ENCODE data around the gene KREMEN2. TPM values are rescaled to one million over a fixed set of nuclear protein-coding genes. Genes with fewer than 3 reads are reported as not detected.

Gene KREMEN2
- total and polyA plus RNA-seq, 9 of the 15 experiments (the other 6 are each of a cell fraction or from before 2014, with no cell fraction given): 0.04 to 7.7 (median 1.5) TPM; not detected in 1

DNA sequence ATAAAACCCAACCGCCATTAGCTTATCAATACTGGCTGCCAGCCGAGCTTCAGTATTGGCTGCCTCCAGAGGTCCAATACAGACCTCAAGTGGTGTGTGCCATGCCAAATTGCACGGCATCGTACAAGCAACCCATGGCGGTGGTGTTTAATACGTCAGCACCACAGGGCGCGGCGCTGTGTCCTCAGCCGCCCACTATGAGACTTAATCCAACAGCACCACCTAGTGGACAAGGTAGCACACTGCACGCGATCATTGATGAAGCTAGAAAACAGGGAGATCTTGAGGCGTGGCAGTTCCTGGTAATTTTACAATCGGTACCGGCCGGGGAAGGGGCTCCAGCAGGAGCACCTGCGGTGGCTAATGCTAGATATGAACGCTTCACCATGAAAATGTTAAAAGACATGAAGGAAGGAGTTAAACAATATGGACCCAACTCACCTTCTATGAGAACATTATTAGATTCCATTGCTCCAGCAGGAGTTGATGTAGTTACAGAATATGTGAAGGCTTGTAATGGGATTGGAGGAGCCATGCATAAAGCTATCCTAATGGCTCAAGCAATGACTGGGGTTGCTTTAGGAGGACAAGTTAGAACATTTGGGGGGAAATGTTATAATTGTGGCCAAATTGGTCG, 36.9 kb upstream of the KREMEN2 start (continued):
- TF ChIP-seq, protein P1, sequence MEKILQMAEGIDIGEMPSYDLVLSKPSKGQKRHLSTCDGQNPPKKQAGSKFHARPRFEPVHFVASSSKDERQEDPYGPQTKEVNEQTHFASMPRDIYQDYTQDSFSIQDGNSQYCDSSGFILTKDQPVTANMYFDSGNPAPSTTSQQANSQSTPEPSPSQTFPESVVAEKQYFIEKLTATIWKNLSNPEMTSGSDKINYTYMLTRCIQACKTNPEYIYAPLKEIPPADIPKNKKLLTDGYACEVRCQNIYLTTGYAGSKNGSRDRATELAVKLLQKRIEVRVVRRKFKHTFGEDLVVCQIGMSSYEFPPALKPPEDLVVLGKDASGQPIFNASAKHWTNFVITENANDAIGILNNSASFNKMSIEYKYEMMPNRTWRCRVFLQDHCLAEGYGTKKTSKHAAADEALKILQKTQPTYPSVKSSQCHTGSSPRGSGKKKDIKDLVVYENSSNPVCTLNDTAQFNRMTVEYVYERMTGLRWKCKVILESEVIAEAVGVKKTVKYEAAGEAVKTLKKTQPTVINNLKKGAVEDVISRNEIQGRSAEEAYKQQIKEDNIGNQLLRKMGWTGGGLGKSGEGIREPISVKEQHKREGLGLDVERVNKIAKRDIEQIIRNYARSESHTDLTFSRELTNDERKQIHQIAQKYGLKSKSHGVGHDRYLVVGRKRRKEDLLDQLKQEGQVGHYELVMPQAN (IDR thresholded peaks at IDR 0.05; ENCODE audit: borderline replicate concordance): no peak
- no peak; the same call in 1 of the 2 replicates for TF ChIP-seq ETV5 (CRISPR knock-in tag; IDR thresholded peaks at IDR 0.05; ENCODE audit: low read depth)
- TF ChIP-seq ZNF76 (CRISPR knock-in tag; IDR thresholded peaks at IDR 0.05; ENCODE audit: borderline replicate concordance): no peak
- no peak for TF ChIP-seq CBX5 (IDR thresholded peaks at IDR 0.05; ENCODE audit: borderline replicate concordance, low read depth)
- TF ChIP-seq, protein P2, sequence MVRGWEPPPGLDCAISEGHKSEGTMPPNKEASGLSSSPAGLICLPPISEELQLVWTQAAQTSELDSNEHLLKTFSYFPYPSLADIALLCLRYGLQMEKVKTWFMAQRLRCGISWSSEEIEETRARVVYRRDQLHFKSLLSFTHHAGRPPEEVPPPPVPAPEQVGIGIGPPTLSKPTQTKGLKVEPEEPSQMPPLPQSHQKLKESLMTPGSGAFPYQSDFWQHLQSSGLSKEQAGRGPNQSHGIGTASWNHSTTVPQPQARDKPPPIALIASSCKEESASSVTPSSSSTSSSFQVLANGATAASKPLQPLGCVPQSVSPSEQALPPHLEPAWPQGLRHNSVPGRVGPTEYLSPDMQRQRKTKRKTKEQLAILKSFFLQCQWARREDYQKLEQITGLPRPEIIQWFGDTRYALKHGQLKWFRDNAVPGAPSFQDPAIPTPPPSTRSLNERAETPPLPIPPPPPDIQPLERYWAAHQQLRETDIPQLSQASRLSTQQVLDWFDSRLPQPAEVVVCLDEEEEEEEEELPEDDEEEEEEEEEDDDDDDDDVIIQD (CRISPR knock-in tag; IDR thresholded peaks at IDR 0.05): no peak
- TF ChIP-seq, protein P3, sequence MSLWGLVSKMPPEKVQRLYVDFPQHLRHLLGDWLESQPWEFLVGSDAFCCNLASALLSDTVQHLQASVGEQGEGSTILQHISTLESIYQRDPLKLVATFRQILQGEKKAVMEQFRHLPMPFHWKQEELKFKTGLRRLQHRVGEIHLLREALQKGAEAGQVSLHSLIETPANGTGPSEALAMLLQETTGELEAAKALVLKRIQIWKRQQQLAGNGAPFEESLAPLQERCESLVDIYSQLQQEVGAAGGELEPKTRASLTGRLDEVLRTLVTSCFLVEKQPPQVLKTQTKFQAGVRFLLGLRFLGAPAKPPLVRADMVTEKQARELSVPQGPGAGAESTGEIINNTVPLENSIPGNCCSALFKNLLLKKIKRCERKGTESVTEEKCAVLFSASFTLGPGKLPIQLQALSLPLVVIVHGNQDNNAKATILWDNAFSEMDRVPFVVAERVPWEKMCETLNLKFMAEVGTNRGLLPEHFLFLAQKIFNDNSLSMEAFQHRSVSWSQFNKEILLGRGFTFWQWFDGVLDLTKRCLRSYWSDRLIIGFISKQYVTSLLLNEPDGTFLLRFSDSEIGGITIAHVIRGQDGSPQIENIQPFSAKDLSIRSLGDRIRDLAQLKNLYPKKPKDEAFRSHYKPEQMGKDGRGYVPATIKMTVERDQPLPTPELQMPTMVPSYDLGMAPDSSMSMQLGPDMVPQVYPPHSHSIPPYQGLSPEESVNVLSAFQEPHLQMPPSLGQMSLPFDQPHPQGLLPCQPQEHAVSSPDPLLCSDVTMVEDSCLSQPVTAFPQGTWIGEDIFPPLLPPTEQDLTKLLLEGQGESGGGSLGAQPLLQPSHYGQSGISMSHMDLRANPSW (CRISPR knock-in tag; IDR thresholded peaks at IDR 0.05): no peak
- TF ChIP-seq ZNF586 (CRISPR knock-in tag; conservative IDR thresholded peaks at IDR 0.05): no peak
- TF ChIP-seq, protein P4, sequence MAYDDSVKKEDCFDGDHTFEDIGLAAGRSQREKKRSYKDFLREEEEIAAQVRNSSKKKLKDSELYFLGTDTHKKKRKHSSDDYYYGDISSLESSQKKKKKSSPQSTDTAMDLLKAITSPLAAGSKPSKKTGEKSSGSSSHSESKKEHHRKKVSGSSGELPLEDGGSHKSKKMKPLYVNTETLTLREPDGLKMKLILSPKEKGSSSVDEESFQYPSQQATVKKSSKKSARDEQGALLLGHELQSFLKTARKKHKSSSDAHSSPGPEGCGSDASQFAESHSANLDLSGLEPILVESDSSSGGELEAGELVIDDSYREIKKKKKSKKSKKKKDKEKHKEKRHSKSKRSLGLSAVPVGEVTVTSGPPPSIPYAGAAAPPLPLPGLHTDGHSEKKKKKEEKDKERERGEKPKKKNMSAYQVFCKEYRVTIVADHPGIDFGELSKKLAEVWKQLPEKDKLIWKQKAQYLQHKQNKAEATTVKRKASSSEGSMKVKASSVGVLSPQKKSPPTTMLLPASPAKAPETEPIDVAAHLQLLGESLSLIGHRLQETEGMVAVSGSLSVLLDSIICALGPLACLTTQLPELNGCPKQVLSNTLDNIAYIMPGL (CRISPR knock-in tag; IDR thresholded peaks at IDR 0.05): no peak
- no peak for TF ChIP-seq TAF15 (IDR thresholded peaks at IDR 0.05; ENCODE audit: low read depth, low read length)
- TF ChIP-seq RBM34 (IDR thresholded peaks at IDR 0.05; ENCODE audit: borderline replicate concordance, insufficient read depth, low read length): no peak
- TF ChIP-seq PYGO2 (tag; IDR thresholded peaks at IDR 0.05): no peak
- TF ChIP-seq XRCC5 (IDR thresholded peaks at IDR 0.05; ENCODE audit: low read depth, low read length): peak; percentile 71; the same call in 1 of the 2 replicates
- TF ChIP-seq ZNF445 (CRISPR knock-in tag; IDR thresholded peaks at IDR 0.05; ENCODE audit: low read depth): 0 out of 2 replicates have a peak, but pooled peaks have one; percentile 36
- no peak for TF ChIP-seq ESRRB (CRISPR knock-in tag; IDR thresholded peaks at IDR 0.05; ENCODE audit: borderline replicate concordance)
- TF ChIP-seq MAFG (tag; conservative IDR thresholded peaks at IDR 0.05): no peak
- TF ChIP-seq RBM17 (IDR thresholded peaks at IDR 0.05; ENCODE audit: borderline replicate concordance, low read depth, low read length): no peak
- no peak for TF ChIP-seq FUS (optimal IDR thresholded peaks at IDR 0.05; ENCODE audit: low read depth, low read length)
- TF ChIP-seq YBX1 (IDR thresholded peaks at IDR 0.05): no peak
- TF ChIP-seq NFIX (CRISPR knock-in tag; IDR thresholded peaks at IDR 0.05; ENCODE audit: low read depth): no peak
- no peak for TF ChIP-seq SUPT5H (IDR thresholded peaks at IDR 0.05)

Data from K562 (cell line).